ENCODE results near the gene CCDC171.

GRCh38 chr9:15959663-15960062 lies 406.8 kb downstream of the CCDC171 start:
- no peak for TF ChIP-seq TAF1 (IDR thresholded peaks at IDR 0.05; ENCODE audit: borderline replicate concordance, low read depth, low read length)
- no peak for TF ChIP-seq POLR2A (IDR thresholded peaks at IDR 0.05; ENCODE audit: low read depth, low read length)
